ENCODE data around the gene EQTN. TPM values are rescaled to one million over a fixed set of nuclear protein-coding genes. Genes with fewer than 3 reads are reported as not detected.

The EQTN gene
- total and polyA plus RNA-seq, 2 of the 8 experiments (the other 6 are each of a cell fraction or from before 2014, with no cell fraction given): 0.23 TPM; not detected in 1

Other genes with a start within 250 kb of the EQTN start
- 33.2 and 35.8 TPM in 2 replicates for gene TEK, start 187.9 kb downstream of the EQTN start, total RNA-seq (2021; fragmentation: NEBNext Ultra II Directional; extraction: Animal tissue kit (Norgen Biotek cat#: 25700))
- 7.0 and 11.0 TPM in 2 replicates for gene TEK, start 187.9 kb downstream of the EQTN start, polyA plus RNA-seq (2011; rRNA removed)
- not detected in 2 replicates for gene IFNK, start 227.1 kb upstream of the EQTN start, total RNA-seq (2021; fragmentation: NEBNext Ultra II Directional; extraction: Animal tissue kit (Norgen Biotek cat#: 25700))
- gene IFNK, start 227.1 kb upstream of the EQTN start, polyA plus RNA-seq (2011; rRNA removed): not detected in 2 replicates
- 14.9 and 16.1 TPM in 2 replicates for gene MOB3B, start 232.7 kb upstream of the EQTN start, total RNA-seq (2021; fragmentation: NEBNext Ultra II Directional; extraction: Animal tissue kit (Norgen Biotek cat#: 25700))
- 6.9 and 12.7 TPM in 2 replicates for gene MOB3B, start 232.7 kb upstream of the EQTN start, polyA plus RNA-seq (2011; rRNA removed)

Measured in H1 (cell line).